SKM-1 (cell line): Measurements from ENCODE around the gene FAM117A.
"Not testable (repeated sequence)": the region's sequence is repeated elsewhere in the genome, so short reads cannot be mapped to it uniquely, and the experiment has no call there.

ENCODE experiments used
- DNase-seq: peaks from one replicate; lab custom pipeline; 2025; ENCODE audit not compliant: unreplicated experiment; lab: John Stamatoyannopoulos, UW

Gene FAM117A

DNA sequence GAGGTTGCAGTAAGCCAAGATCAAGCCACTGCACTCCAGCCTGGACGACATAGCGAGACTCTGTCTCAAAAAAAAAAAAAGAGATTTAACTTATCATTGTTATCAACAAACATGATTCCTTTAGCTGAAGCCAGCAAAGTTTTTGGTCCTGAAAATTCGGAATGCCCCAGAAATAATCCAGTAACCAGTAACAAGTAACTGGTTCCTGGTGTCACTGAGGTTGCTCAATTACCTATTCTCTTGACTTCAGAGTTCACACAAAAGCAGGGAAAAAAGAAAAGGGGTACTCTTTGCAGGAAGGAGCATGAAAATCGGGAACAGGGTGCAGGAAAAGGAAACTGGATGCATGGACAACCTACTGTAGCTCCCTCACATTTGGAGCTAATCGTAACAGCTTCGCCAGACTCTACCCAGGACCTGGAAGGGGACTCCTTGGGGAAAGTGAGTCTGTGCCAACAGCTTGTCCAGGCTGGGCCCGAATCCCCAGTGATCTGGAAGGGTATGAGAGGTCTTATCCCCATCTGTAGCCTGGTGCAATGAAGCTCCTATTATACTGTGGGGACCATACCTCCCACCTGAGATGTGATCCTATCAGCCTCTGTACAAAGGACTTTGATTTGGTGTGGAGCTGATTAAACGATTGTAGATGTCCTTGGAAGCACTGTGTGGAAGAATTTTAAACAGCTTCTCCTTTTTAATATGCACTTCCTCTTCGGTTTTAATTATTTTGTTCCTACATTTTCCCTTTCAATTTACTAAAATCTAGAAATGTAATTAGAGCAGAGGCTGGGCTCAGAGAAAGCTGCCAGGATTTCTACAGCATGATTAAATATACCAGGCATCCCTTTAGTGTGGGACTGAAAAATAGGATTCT lies 82.6 kb downstream of the FAM117A start:
- DNase-seq = peak; percentile 10

DNA sequence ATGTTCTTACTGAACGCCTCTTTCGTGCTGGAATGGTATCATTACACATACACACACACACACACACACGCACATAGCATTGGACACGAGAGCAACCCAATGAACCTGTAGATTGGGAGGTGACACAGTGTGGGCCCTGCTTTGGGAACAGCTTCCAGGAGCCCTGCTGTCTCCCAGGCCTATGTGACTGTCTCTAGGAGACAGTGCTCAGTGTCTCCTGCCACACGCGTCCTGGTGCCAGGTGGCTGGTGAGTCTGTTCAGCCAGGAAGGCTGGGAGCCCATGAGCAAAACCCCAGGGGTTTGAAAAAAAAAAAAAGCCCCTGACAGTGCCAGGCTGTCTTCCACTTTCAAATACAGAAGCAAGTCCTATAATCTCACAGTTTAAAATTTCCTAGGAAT lies 83.6 kb downstream of the FAM117A start:
- no peak for DNase-seq

DNA sequence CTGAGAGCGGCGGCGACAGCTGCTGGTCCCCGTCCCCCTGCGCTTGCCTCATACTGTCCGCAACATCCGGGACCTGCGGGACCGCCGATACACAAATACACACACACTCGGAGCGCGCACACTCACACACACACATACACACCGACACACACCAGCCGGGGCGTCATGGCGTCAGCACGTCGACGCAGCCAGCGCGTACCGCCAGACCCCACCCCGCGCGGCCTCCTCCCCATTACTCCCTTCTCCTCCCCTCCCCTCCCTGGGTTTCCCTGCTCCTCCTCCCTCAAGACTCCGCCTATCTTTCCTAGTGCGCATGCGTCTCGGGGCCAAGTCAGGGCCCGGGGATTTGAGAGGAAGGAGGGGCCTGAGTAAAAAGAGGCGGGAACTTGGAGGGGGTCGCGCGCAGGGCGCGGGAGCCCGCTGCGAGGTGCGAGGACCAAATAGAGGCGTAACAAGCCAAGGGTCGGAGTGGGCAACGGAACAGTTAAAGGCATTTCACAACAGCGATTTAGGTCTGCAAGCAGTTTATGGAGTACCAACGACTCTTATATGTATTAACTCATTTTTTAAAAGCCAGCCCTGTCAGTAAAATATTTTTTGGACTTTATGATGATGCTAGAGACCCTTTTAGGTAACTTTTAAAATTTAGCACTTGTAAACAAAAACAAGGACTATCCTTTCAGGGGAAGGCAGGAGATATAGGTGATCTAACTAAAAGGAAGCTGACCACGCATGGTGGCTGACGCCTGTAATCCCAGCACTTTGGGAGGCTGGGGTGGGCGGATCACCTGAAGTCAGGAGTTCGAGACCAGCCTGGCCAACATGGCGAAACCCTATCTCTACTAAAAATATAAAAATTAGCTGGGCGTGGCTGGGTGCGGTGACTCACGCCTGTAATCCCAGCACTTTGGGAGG lies 85.7 kb downstream of the FAM117A start, which contains the start of gene SPOP:
Gene SPOP, minus strand, starts transcription at position 165 of the 915 bp plus-strand sequence. CDS start 55,287 bp downstream, outside the sequence.
- DNase-seq = peak; percentile 98

DNA sequence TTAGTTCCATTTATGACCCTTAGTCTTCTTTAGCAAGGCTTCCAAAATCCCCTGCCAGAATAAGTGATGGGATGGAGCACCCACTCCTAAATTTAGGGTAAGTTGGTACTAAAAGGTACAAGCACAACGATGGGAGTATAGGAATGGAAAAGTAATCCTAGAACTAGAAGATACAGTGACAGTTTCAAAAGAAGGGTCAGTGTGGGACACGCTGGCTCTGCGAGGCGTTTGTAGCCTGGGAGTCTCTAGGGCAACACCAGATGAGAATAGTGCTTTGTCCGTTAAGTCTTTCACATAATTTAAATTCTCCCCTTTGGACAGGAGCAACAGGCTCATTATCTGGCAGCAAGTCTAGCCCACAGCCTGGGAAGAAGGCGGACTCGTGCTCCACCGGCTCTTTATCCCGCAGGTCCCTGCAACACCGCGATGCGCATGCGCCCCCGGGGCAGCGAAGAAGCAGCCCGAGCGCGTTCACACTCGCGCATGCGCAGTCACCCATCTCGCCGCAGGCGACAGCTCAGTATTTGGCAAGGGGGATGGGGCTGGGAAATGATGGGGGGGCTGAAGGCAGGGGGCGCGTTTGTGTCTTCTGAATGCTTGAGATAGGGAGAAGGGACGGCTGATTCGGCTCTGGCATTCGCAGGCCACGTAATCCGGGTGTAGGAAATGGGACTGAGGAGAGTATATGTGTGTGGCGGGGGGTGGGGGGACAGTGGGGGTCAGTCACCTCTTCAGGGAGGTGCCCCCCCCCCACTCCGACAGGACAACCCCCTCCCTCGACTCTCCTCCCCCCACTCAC lies 86.6 kb downstream of the FAM117A start:
- DNase-seq = peak; percentile 78

DNA sequence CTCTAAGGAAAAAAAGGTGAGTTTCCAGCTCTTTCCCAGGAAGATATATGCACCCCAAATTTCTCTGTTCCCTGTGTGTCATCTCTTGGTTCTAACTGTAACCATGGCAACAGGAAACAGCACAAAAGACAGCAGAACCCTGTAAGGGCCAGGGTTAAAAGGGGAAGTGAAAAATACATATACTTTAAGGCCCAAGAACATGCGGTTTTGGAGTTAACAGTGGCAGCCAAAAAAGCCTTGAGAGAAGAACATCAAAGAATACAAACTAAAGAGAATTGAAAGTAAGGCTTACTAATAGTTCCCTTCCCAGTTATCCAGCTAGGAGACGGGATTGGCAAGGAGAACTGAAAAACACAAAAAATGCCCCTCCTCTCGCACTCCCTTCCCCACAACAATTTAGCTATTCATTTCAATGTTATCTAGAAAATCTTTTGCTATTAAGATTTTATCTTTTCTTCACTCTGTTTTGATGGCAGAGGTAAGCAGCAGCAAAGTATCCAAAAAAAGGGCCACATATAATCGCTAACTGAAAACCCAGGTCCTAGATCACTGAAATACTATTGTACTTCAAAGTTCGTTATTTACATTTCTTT lies 87.6 kb downstream of the FAM117A start:
- DNase-seq = peak; percentile 95

DNA sequence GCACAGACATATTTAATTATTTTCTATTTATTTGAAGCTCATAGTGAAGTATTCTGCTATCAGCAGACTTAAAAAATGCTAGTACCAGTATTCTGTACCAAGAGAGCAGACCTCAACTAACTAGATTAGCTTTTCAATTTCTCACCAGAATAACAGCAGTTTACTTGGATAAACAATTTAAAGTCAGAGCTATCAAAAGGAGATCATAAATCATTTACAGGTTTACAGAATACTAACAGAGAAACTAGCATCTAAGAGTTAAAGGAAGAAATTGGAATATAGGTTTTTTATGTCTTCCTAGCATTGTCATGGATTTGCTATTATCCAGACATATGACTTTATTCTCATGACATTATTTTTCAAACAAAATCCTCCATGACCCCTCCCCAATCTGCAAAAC lies 89.4 kb downstream of the FAM117A start:
- DNase-seq = no peak

DNA sequence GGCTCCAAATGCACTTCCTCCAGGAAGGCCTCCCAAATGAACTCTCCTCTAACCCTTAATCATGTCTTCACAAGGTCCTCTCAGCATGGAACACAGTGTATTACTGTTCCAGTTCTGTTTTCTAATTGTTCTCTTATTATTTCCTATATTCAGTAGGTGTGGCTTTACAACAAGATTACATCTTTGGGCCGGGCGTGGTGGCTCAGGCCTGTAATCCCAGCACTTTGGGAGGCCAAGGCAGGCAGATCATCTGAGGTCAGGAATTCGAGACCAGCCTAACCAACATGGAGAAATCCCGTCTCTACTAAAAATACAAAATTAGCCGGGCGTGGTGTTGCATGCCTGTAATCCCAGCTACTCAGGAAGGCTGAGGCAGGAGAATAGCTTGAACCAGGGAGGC lies 90.3 kb downstream of the FAM117A start:
- DNase-seq = not testable (repeated sequence)

DNA sequence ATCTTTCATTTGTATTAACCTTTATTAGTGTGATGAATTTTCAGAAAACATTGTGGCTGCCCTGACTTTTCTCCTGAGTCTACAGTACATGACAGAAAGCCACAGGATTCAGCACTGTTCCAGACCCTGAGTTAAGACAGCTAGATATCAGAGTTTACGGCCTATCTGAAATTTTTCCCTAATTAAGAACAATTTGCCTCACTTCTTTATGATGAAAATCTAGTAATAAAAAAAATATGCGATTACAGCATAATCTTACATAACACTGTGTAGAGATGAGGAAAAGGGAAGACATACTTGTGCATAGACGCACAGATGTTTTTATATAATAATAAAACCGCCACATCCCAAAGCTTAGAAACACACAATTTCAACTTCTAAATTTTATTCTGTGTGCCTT lies 93.3 kb downstream of the FAM117A start:
- no peak for DNase-seq

DNA sequence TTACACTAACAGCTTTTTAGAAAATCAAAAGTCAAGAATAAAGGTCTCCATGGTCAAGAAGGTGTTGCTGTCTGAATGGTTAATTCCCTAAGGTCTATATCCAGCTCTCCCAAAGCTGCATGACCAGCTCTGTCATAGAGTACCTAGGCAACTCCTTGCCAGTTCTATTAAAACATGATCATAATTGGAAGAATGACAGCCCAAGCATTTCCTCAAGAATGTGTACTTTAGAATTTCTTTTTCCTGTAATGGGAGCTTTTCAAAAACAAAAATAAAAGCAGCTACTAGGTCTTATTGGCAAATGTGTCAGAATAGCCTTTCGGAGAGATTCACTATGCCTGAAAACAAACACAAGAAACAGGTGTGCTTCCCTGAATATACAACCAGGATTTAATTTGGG lies 93.9 kb downstream of the FAM117A start:
- DNase-seq = no peak

DNA sequence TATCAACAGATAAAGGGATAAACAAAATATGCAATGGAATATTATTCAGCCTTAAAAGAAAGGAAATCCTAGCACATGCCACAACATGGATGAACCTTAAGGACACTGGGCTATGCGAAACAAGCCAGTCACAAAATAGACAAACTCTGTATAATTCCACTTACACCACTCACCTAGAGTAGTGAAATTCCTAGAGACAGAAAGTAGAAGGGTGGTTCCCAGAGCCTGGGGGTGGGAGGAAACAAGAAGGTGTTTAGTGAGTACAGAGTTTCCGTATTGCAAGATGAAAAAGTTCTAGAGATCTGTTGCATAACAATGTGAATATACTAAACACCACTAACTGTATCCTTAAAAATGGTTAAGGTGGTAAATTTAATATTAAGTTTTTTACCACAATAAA lies 96.1 kb downstream of the FAM117A start:
- no peak for DNase-seq

DNA sequence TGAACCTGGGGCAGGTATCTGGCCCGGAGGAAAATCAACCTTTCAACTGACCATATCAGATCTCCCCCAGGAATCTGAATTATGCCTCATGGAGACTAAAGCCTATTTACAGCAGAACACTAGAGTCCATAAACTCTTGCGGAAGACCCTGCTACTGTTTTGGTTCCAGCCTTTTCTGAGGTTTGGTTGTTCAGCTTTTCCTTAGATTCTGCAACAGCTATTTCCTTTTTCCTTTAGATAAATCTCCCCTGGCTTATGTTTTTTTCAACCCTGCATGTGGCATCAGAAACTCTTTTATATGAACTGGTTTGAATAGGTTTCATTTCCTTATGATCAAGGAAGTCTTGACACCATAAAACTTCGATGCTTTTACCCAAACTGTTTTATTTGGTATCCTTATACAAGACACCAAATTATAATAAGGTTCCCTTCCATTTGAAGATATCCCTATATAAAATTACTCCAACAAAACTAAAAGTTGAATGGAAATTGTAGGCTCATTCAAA lies 99.2 kb downstream of the FAM117A start:
- no peak for DNase-seq
